ENCODE measurements around the gene PTPN3. TPM values are rescaled to one million over a fixed set of nuclear protein-coding genes. Genes with fewer than 3 reads are reported as not detected.
A peak's percentile ranks its signal among the peaks of the same experiment; 100 is the strongest.

The PTPN3 gene
- total RNA-seq, 1 experiment from 2014 or later, result 20.8 TPM

- no peaks in the 10 kb centered on the region for H3K79me2 ChIP-seq (ENCODE audit: insufficient read depth, low read length)
- H3K9me3 ChIP-seq (ENCODE audit: control insufficient read depth in 1 of 2, insufficient read depth in 1 of 2, low read depth in 1 of 2, low read length in 2 of 2), result no peaks in the 10 kb centered on the region
- no peaks in the 10 kb centered on the region for H3K27me3 ChIP-seq (ENCODE audit: insufficient read depth, low read length)
- ChIA-PET RAD21 (ENCODE audit: low non-redundant PET in 1 of 2, low total read pairs in 2 of 2, uncharacterized antibody in 2 of 2, unreplicated experiment in 2 of 2) (no interaction called here), POLR2A (interaction anchor here (1.1 kb wide), 1 partner anchor 151 kb away, joined by 4 read pairs; no protein-coding TSS in a partner anchor), CTCF (interaction anchor here (1.1 to 2.9 kb wide), 9 partner anchors 10 to 391 kb away, joined by 3 to 18 read pairs (median 5); no protein-coding TSS in a partner anchor)
- H2AFZ ChIP-seq (ENCODE audit: low read depth, low read length, poor library complexity, severe bottlenecking), result peak overlapping the region; percentile 25
- H3K4me2 ChIP-seq (ENCODE audit: low read length), result peak overlapping the region; percentile 57
- H3K9ac ChIP-seq (ENCODE audit: low read length), result no peak overlapping the region
- peak overlapping the region; percentile 11; the same call in 1 of the 2 replicates for H3K27ac ChIP-seq (ENCODE audit: low read depth, low read length)
- no peak for ATAC-seq
- BruUV-seq (replicated peaks), result no TSS peak
- intact Hi-C loops (cut with micrococcal nuclease), result loop anchor here (10.0 kb wide), 1 partner anchor 180 kb away; no protein-coding TSS in a partner anchor
- H3K4me1 ChIP-seq (ENCODE audit: control insufficient read depth in 1 of 2, insufficient read depth in 2 of 2, low read length in 2 of 2), result peaks cover 8 to 26% of the 10 kb centered on the region in 2 experiments; a peak in 3 of 4 replicates
- DNase-seq (ENCODE audit: low read depth, low spot score), result no peak
- no peaks in the 10 kb centered on the region for H3K36me3 ChIP-seq (ENCODE audit: control insufficient read depth in 1 of 2, insufficient read depth in 2 of 2, low read length in 2 of 2)
- H3K4me3 ChIP-seq (replicated peaks in 1 of 2; ENCODE audit: low read depth in 1 of 2, low read length in 2 of 2), result peak overlapping the region in 1 of 2 experiments; percentile 30; a peak in 1 of 4 replicates
- no peaks in the 10 kb centered on the region for H4K20me1 ChIP-seq (ENCODE audit: insufficient read depth)
- TF ChIP-seq EZH2phosphoT487 (IDR thresholded peaks at IDR 0.05; ENCODE audit: borderline replicate concordance) (no peak), MAX (IDR thresholded peaks at IDR 0.05) (no peak), CEBPB (IDR thresholded peaks at IDR 0.05; ENCODE audit: low read depth) (no peak), ELF1 (IDR thresholded peaks at IDR 0.05; ENCODE audit: borderline replicate concordance, low read depth) (no peak), ZBTB33 (IDR thresholded peaks at IDR 0.05; ENCODE audit: extremely low read depth, insufficient replicate concordance, low read length) (no peak), REST (IDR thresholded peaks at IDR 0.05; ENCODE audit: low read depth) (no peak), SRF (IDR thresholded peaks at IDR 0.05; ENCODE audit: low read depth) (no peak), ZFX (IDR thresholded peaks at IDR 0.05) (no peak), ATF3 (IDR thresholded peaks at IDR 0.05) (no peak), RAD21 (IDR thresholded peaks at IDR 0.05; ENCODE audit: low read depth) (no peak), ZNF274 (IDR thresholded peaks at IDR 0.05; ENCODE audit: low read depth, low read length) (no peak), EZH2 (IDR thresholded peaks at IDR 0.05) (no peak), POLR2AphosphoS5 (IDR thresholded peaks at IDR 0.05; ENCODE audit: low read depth, low read length) (no peak), SP1 (IDR thresholded peaks at IDR 0.05; ENCODE audit: low read depth) (no peak), CBX3 (IDR thresholded peaks at IDR 0.05; ENCODE audit: low read depth) (no peak), YY1 (IDR thresholded peaks at IDR 0.05; ENCODE audit: extremely low read depth, insufficient replicate concordance, low read depth, low read length) (no peak), POLR2A (IDR thresholded peaks at IDR 0.05; ENCODE audit: borderline replicate concordance, extremely low read depth, insufficient read depth, insufficient read length) (no peak)
- H3K9me2 ChIP-seq (ENCODE audit: insufficient read depth), result no peaks in the 10 kb centered on the region
Measured at GRCh38 chr9:109344866-109345265, 153.2 kb downstream of the PTPN3 start.

Data from HCT116 (cell line).